Lower leg skin (tissue), 3 donors: ENCODE measurements around the gene MORC3.
"Not testable (repeated sequence)": the region's sequence is repeated elsewhere in the genome, so short reads cannot be mapped to it uniquely, and the experiment has no call there.

Experiments
- POLR2A ChIP-seq, 2 donors: fragments of 450-650 bp; IDR thresholded peaks; one replicate each; pipeline ENCODE4 v1.6.1; 2016 to 2017; ENCODE audit warnings: antibody characterized with exemption in 2 of 2, mild to moderate bottlenecking in 1 of 2, moderate library complexity in 1 of 2
- TF ChIP-seq, protein P1 (sequence below), 3 donors: fragments of 450-650 bp; IDR thresholded peaks; one replicate each; pipeline ENCODE4 v1.5.1; 2016; ENCODE audit warnings: antibody characterized with exemption in 3 of 3, mild to moderate bottlenecking in 3 of 3, moderate library complexity in 2 of 3

DNA sequence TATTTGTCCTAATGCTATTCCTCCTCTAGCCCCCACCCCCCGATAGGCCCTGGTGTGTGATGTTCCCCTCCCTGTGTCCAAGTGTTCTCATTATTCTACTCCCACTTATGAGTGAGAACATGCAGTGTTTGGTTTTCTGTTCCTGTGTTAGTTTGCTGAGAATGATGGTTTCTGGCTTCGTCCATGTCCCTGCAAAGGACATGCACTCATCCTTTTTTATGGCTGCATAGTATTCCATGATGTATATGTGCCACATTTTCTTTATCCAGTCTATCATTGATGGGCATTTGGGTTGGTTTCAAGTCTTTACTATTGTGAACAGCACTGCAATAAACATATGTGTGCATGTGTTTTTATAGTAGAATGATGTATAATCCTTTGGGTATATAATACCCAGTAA lies 6.6 kb upstream of the MORC3 start:
- TF ChIP-seq, protein P1, sequence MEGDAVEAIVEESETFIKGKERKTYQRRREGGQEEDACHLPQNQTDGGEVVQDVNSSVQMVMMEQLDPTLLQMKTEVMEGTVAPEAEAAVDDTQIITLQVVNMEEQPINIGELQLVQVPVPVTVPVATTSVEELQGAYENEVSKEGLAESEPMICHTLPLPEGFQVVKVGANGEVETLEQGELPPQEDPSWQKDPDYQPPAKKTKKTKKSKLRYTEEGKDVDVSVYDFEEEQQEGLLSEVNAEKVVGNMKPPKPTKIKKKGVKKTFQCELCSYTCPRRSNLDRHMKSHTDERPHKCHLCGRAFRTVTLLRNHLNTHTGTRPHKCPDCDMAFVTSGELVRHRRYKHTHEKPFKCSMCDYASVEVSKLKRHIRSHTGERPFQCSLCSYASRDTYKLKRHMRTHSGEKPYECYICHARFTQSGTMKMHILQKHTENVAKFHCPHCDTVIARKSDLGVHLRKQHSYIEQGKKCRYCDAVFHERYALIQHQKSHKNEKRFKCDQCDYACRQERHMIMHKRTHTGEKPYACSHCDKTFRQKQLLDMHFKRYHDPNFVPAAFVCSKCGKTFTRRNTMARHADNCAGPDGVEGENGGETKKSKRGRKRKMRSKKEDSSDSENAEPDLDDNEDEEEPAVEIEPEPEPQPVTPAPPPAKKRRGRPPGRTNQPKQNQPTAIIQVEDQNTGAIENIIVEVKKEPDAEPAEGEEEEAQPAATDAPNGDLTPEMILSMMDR (IDR thresholded peaks at IDR 0.05), result not testable (repeated sequence)
- not testable (repeated sequence) for TF ChIP-seq POLR2A (IDR thresholded peaks at IDR 0.05)
